Epithelial cell of esophagus (primary cell): ENCODE measurements around the gene FUNDC1.

Experiments used
- DNase-seq: peaks from one replicate; pipeline ENCODE4 v3.0.0; 2010; ENCODE audit warnings: low read depth
- H3K4me3 ChIP-seq: 2 replicates; pipeline ENCODE4 v1.5.1; 2011; ENCODE audit warnings: mild to moderate bottlenecking, low read length, control low read depth
- TF ChIP-seq, protein P1 (sequence below): IDR thresholded peaks from 2 replicates; pipeline ENCODE4 v1.5.1; 2011; ENCODE audit warnings: low read depth, mild to moderate bottlenecking, low read length, control low read depth, inconsistent platforms; ENCODE audit not compliant: insufficient read depth; ENCODE audit errors: missing control alignments

The FUNDC1 gene

GRCh38 chrX:44507292-44507691 is 35.4 kb downstream of the FUNDC1 start:
- H3K4me3 ChIP-seq = no peak overlapping the region
- TF ChIP-seq, protein P1, sequence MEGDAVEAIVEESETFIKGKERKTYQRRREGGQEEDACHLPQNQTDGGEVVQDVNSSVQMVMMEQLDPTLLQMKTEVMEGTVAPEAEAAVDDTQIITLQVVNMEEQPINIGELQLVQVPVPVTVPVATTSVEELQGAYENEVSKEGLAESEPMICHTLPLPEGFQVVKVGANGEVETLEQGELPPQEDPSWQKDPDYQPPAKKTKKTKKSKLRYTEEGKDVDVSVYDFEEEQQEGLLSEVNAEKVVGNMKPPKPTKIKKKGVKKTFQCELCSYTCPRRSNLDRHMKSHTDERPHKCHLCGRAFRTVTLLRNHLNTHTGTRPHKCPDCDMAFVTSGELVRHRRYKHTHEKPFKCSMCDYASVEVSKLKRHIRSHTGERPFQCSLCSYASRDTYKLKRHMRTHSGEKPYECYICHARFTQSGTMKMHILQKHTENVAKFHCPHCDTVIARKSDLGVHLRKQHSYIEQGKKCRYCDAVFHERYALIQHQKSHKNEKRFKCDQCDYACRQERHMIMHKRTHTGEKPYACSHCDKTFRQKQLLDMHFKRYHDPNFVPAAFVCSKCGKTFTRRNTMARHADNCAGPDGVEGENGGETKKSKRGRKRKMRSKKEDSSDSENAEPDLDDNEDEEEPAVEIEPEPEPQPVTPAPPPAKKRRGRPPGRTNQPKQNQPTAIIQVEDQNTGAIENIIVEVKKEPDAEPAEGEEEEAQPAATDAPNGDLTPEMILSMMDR = no peak
- no peak for DNase-seq

GRCh38 chrX:44506678-44507077 is 36.0 kb downstream of the FUNDC1 start:
- no peak for DNase-seq
- TF ChIP-seq, protein P1 = no peak
- H3K4me3 ChIP-seq = no peak overlapping the region

DNA sequence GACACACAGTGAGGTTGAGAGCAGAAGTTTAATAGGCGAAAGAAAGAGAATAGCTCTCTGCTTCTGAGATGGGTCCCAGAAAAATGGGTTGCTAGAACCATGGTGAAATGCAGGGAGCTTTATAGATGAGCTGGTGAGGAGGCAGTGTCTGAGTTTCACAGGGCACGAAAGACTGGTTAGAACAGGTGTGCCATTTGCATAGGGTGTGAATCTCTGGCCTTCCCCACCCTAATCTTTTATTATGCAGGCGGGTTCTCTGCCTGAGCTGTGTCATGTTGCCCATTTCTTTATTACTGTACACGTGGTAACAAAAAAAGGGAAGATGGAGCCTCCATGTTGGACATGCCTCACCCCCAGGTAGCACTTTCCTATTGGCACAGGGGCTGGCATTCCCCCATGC is 39.1 kb downstream of the FUNDC1 start:
- TF ChIP-seq, protein P1 = no peak
- peak; percentile 38 for DNase-seq
- no peak overlapping the region for H3K4me3 ChIP-seq

- TF ChIP-seq, protein P1 = no peak
- DNase-seq = no peak
- no peak overlapping the region for H3K4me3 ChIP-seq
These were observed 47.6 kb downstream of the FUNDC1 start for GRCh38 chrX:44495091-44495490.

DNA sequence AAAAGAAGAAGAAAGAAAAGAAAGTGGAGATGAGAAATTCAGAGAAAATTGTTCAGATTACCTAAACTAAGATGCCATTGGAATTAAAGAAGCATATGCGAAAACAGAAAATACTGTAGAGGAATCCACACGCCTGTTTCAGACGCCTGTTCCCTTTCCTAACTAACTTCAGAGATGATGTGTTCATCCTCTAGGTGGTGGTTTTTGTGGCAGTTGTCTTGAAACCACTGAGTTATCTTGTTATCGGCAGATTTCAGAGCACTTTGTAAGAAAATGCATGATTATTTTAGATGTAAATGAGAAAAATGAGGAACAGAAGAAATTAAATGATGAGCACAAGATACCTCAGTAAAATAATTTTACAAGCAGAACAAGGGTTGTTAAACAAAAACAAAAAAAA is 48.3 kb downstream of the FUNDC1 start:
- no peak overlapping the region for H3K4me3 ChIP-seq
- TF ChIP-seq, protein P1 = no peak
- DNase-seq = no peak

- H3K4me3 ChIP-seq = no peak overlapping the region
- TF ChIP-seq, protein P1 = no peak
- no peak for DNase-seq
These were observed 53.1 kb downstream of the FUNDC1 start for GRCh38 chrX:44489515-44489914.

DNA sequence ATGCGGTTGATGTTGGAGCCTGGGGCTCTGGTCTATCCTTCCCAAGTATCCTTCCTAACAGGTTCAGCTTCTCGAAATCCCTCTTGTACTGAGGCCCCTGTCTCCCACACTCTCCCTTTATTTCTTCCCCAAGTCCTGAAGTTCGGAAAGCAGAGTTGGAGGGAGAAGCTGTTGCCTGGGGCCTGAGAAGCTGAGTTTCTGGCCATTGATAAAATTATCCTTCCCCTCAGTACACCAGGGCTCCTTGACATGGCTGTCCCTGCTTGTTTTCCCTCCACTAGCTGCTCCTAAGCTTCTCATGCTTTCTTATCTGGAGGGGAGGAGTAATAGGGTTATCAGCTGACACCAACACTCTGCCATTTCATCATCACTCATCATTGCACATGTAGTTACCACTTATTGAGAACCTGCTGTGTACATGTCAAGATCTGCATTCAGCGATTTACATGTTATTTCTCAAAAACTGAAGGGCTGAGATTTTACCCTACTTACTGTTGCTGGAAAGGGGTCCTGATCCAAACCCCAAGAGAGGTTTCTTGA is 58.0 kb downstream of the FUNDC1 start:
- no peak overlapping the region for H3K4me3 ChIP-seq
- TF ChIP-seq, protein P1 = no peak
- DNase-seq = no peak
